H1 (cell line): ENCODE measurements around the gene EPYC. TPM values are rescaled to one million over a fixed set of nuclear protein-coding genes. Genes with fewer than 3 reads are reported as not detected.

Experiments used
- CEBPB ChIP-seq: IDR thresholded peaks from 2 replicates; pipeline ENCODE4 v1.6.1; 2012; ENCODE audit warnings: low read depth, low read length
- CHD7 ChIP-seq: fragments of 300-600 bp; sonication (generic); IDR thresholded peaks from 2 replicates; pipeline ENCODE4 v1.7.1; 2012; ENCODE audit warnings: low read length, moderate library complexity, mild to moderate bottlenecking, inconsistent platforms; ENCODE audit not compliant: insufficient replicate concordance
- RXRA ChIP-seq: IDR thresholded peaks from 2 replicates; pipeline ENCODE4 v1.6.1; 2011; ENCODE audit warnings: low read depth, mild to moderate bottlenecking, low read length, moderate library complexity; ENCODE audit not compliant: insufficient read depth
- polyA plus RNA-seq, 7 experiments: library from polyadenylated mRNA; depleted of rRNA in 3 of 7; stranded (reverse) in 5 of 7; unstranded in 2 of 7; fragments of >200 nt in 5 of 7; fragments of 200-250 nt in 2 of 7; gene quantifications; 1 replicate in 5 of 7; 2 replicates in 1 of 7; 4 replicates in 1 of 7; pipeline versions ENCODE4 v1.2.1 to v1.2.3, GENCODE V29; 2011 to 2013; ENCODE audit warnings: missing spikeins in 2 of 7, mixed read lengths in 2 of 7
- total RNA-seq: library from RNA; stranded (reverse); fragmentation: NEBNext Ultra II Directional; extraction: Animal tissue kit (Norgen Biotek cat#: 25700); gene quantifications from 2 replicates; pipeline ENCODE4 v1.2.1, GENCODE V29; 2021

The EPYC gene
- total and polyA plus RNA-seq, 2 of the 8 experiments (the other 6 are each of a cell fraction or from before 2014, with no cell fraction given): not detected

GRCh38 chr12:91053951-91054715 lies 49.4 kb upstream of the EPYC start (continued):
- TF ChIP-seq CHD7: no peak
- TF ChIP-seq CEBPB: no peak
- TF ChIP-seq RXRA: no peak
